Skin epidermis (tissue), 12 donors: ENCODE measurements around the gene EMP1.

Experiments used
- H3K27ac ChIP-seq, 21 experiments: fragments of 200-600 bp; sonication (generic) in 11 of 21; one replicate each; pipeline ENCODE4 v1.5.0; 2020; ENCODE audit warnings: mild to moderate bottlenecking in 3 of 21, inconsistent platforms in 2 of 21, moderate library complexity in 2 of 21
- H3K4me3 ChIP-seq, 7 experiments: fragments of 200-600 bp; sonication (generic) in 2 of 7; one replicate each; pipeline ENCODE4 v1.5.0; 2020; ENCODE audit warnings: inconsistent platforms in 2 of 7, mild to moderate bottlenecking in 2 of 7, moderate library complexity in 1 of 7

EMP1 gene

GRCh38 chr12:13210236-13211190 is 14.0 kb downstream of the EMP1 start:
- H3K4me3 ChIP-seq = no peak overlapping the region
- peak overlapping the region in 3 of 21 experiments; percentile 8 to 86 (median 10) for H3K27ac ChIP-seq

- Histone ChIP-seq H3K4me3 (no peak overlapping the region), H3K27ac (peak overlapping the region in 6 of 21 experiments; percentile 4 to 37 (median 22))
Measured at GRCh38 chr12:13211191-13211858, 14.8 kb downstream of the EMP1 start.

- peak overlapping the region in 6 of 21 experiments; percentile 4 to 37 (median 22) for H3K27ac ChIP-seq
- no peak overlapping the region for H3K4me3 ChIP-seq
Measured at GRCh38 chr12:13211859-13212664, 15.5 kb downstream of the EMP1 start.

GRCh38 chr12:13215056-13215455 is 18.5 kb downstream of the EMP1 start:
- Histone ChIP-seq H3K4me3 (no peak overlapping the region), H3K27ac (no peak overlapping the region)

GRCh38 chr12:13218641-13219040 is 22.1 kb downstream of the EMP1 start:
- Histone ChIP-seq H3K27ac (no peak overlapping the region), H3K4me3 (no peak overlapping the region)

- Histone ChIP-seq H3K27ac (no peak overlapping the region), H3K4me3 (no peak overlapping the region)
Measured at GRCh38 chr12:13219320-13219719, 22.8 kb downstream of the EMP1 start.

- Histone ChIP-seq H3K4me3 (no peak overlapping the region), H3K27ac (no peak overlapping the region)
Measured at GRCh38 chr12:13220838-13221237, 24.3 kb downstream of the EMP1 start.

GRCh38 chr12:13222076-13222475 is 25.6 kb downstream of the EMP1 start:
- no peak overlapping the region for H3K4me3 ChIP-seq
- H3K27ac ChIP-seq = peak overlapping the region in 3 of 21 experiments; percentile 24 to 58 (median 41)

GRCh38 chr12:13223179-13223804 is 26.8 kb downstream of the EMP1 start:
- H3K4me3 ChIP-seq = no peak overlapping the region
- H3K27ac ChIP-seq = peak overlapping the region in 1 of 21 experiments; percentile 2

- H3K4me3 ChIP-seq = no peak overlapping the region
- no peak overlapping the region for H3K27ac ChIP-seq
Measured at GRCh38 chr12:13223941-13224340, 27.4 kb downstream of the EMP1 start.

GRCh38 chr12:13227191-13227590 is 30.7 kb downstream of the EMP1 start:
- no peak overlapping the region for H3K4me3 ChIP-seq

GRCh38 chr12:13228579-13228978 is 32.1 kb downstream of the EMP1 start:
- Histone ChIP-seq H3K27ac (no peak overlapping the region), H3K4me3 (no peak overlapping the region)

More at GRCh38 chr12:13227191-13227590, 30.7 kb downstream of the EMP1 start:
- H3K27ac ChIP-seq = peak overlapping the region in 5 of 21 experiments; percentile 4 to 49 (median 16)

GRCh38 chr12:13229504-13229903 is 33.0 kb downstream of the EMP1 start:
- no peak overlapping the region for H3K4me3 ChIP-seq
- no peak overlapping the region for H3K27ac ChIP-seq

GRCh38 chr12:13230500-13230899 is 34.0 kb downstream of the EMP1 start:
- H3K27ac ChIP-seq = no peak overlapping the region
- no peak overlapping the region for H3K4me3 ChIP-seq

GRCh38 chr12:13233830-13234641 is 37.5 kb downstream of the EMP1 start:
- no peak overlapping the region for H3K27ac ChIP-seq
- no peak overlapping the region for H3K4me3 ChIP-seq

GRCh38 chr12:13238204-13238603 is 41.7 kb downstream of the EMP1 start:
- no peak overlapping the region for H3K27ac ChIP-seq
- H3K4me3 ChIP-seq = no peak overlapping the region

- H3K4me3 ChIP-seq = no peak overlapping the region
- no peak overlapping the region for H3K27ac ChIP-seq
Measured at GRCh38 chr12:13241833-13242488, 45.4 kb downstream of the EMP1 start.

- no peak overlapping the region for H3K27ac ChIP-seq
Measured at GRCh38 chr12:13242936-13243335, 46.4 kb downstream of the EMP1 start.

More at GRCh38 chr12:13242936-13243335, 46.4 kb downstream of the EMP1 start:
- H3K4me3 ChIP-seq = no peak overlapping the region
